ENCODE data around the gene RFPL1. TPM values are rescaled to one million over a fixed set of nuclear protein-coding genes. Genes with fewer than 3 reads are reported as not detected.

RFPL1 gene
- total RNA-seq, 4 donors from 2014 or later: not detected

Small RNA genes lying within 50 kb of the gene (small RNA-seq; reads per million reads assigned to genes)
- 0 reads per million in 4 donors for gene AC000041.1

Other genes starting within 250 kb of the RFPL1 start
- gene EMID1, start 232.7 kb upstream of the RFPL1 start, total RNA-seq: 1 to 10 TPM in 2 of 4 donors, under 1 TPM in 2; 0.15 to 1.5 (median 0.69) TPM
- gene RHBDD3, start 170.6 kb upstream of the RFPL1 start, total RNA-seq: 10 to 100 TPM in 3 of 4 donors, 1 to 10 TPM in 1; 7.2 to 27.7 (median 19.6) TPM
- gene EWSR1, start 170.3 kb upstream of the RFPL1 start, total RNA-seq: 100 to 1,000 TPM; 169 to 209 (median 204) TPM
- 10 to 100 TPM; 17.8 to 65.5 (median 36.8) TPM for gene GAS2L1, start 131.9 kb upstream of the RFPL1 start, total RNA-seq
- under 1 TPM in 3 of 4 donors, not detected in 1; 0.40 to 0.73 (median 0.72) TPM for gene RASL10A, start 122.9 kb upstream of the RFPL1 start, total RNA-seq
- gene AP1B1, start 50.0 kb upstream of the RFPL1 start, total RNA-seq: 10 to 100 TPM; 50.9 to 74.1 (median 55.8) TPM
- gene NEFH, start 41.6 kb downstream of the RFPL1 start, total RNA-seq: 1 to 10 TPM in 2 of 4 donors, under 1 TPM in 2; 0.62 to 1.3 (median 1.1) TPM
- gene THOC5, start 115.2 kb downstream of the RFPL1 start, total RNA-seq: 10 to 100 TPM; 46.0 to 91.4 (median 58.2) TPM
- 10 to 100 TPM in 2 of 4 donors, 1 to 10 TPM in 2; 8.3 to 11.7 (median 10.6) TPM for gene NIPSNAP1, start 142.5 kb downstream of the RFPL1 start, total RNA-seq
- 10 to 100 TPM; 39.8 to 61.0 (median 45.1) TPM for gene NF2, start 165.1 kb downstream of the RFPL1 start, total RNA-seq

All from gastroesophageal sphincter (tissue), 4 donors.